Measurements from ENCODE around the gene CRB2.

The CRB2 gene

DNA sequence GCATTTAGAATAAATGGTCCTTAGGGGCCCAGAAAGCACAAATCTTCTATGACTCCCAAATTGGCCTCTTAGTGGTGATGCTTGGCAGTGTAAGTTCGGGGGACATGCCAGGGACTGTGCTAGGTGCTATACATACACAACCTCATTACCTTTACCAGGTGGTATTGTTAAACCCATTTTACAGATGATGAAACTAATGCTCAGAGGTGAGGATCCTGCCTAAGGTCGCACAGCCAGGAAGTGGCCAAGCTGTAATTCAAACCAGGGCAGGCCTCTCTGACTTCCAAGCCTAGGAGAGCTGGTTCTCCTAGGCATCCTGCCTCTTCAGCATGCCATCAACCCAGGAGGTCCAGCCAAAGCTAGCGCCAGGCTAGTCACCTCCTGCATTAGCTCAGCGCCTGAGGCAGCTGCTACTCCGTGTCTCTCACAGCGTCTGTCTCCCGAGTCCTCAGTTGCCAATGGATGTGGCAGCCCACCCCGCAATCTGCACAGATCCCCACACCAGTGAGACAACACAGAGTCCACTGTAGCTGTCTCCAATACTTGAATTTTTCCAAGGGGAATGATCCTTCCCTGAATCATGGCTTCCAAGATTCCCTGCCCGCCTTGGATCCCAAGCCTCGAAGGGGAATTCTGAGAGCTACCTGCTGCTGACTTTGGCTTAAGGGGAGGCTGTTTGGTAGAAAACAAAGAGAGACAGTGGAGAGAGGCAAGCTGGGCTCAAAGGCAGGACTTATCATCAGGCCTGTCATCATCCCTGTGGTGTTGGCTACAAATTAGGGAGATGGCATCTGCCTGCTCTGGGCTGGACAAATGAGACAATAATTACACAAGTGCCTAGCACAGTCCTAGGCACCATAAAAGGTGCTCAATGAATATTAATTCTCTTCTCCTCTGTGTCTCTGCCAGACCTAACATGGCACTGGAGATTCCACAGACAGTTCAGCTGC lies 52.6 kb downstream of the CRB2 start:
- DNase-seq, result no peak

DNA sequence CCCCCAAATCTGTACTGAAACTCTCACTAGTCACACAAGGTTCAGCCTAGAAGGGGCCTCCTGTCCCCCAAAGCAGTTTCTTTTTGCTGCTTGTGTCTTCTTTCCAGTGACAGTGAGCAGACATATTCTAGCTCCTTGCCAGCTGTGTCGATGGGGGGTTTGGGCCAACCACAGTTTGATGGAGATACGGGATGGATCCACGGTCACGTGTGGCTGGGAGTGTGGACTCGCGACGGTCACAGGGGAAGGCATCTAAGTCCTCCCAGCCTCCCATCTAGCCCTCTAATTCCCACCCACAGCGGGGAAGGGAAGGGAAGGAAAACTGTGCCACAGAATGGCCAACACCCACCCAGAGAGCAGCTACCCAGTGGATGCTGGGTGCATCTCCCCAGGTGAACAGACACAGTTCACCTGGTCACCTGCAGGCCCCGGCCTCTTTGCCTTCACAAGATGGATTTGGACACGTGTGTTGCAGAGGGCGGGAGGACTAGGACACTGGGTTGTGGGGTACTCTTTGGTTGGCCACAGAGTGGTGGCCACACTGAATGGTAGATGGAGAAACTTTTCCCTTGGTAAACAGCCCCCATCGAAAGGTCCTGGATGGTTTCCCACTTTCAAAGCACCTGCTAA lies 54.4 kb downstream of the CRB2 start:
- DNase-seq, result no peak

- no peak for DNase-seq
Measured at GRCh38 chr9:123411191-123411590, 55.2 kb downstream of the CRB2 start.

- DNase-seq, result no peak
Measured at GRCh38 chr9:123411636-123412035, 55.6 kb downstream of the CRB2 start.

DNA sequence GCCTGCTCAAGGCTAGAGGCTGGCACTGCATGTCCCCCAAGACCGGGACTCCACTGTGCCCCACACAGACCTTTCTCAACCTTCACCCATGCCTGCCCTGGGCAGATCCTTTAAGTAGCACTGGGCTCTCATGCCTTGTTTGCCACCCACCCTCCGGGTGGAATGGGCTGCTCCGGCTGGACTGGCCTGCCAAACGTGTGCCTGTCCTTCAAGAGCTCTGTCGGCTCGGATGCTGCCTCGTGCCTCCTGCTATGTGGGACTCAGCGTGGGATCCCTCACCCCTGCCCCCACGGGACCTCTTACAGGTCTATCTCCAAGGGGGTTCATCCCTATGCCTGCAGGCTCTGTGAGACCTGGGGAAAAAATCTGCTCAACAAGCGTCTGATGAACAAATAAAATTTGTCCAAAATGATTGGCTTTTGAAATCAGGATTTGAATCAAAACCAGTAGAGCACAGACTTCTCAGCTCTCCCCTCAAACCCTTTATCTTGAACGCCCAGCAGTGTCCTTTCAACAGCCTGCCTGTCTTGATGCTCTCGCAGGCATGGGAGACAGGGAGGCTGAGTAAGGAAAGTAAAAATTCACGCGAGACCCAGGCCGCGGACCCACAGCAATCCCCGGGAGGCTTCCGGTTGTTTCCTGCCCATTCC lies 56.3 kb downstream of the CRB2 start:
- DNase-seq, result no peak

GRCh38 chr9:123414204-123414603 lies 58.2 kb downstream of the CRB2 start:
- no peak for DNase-seq

DNA sequence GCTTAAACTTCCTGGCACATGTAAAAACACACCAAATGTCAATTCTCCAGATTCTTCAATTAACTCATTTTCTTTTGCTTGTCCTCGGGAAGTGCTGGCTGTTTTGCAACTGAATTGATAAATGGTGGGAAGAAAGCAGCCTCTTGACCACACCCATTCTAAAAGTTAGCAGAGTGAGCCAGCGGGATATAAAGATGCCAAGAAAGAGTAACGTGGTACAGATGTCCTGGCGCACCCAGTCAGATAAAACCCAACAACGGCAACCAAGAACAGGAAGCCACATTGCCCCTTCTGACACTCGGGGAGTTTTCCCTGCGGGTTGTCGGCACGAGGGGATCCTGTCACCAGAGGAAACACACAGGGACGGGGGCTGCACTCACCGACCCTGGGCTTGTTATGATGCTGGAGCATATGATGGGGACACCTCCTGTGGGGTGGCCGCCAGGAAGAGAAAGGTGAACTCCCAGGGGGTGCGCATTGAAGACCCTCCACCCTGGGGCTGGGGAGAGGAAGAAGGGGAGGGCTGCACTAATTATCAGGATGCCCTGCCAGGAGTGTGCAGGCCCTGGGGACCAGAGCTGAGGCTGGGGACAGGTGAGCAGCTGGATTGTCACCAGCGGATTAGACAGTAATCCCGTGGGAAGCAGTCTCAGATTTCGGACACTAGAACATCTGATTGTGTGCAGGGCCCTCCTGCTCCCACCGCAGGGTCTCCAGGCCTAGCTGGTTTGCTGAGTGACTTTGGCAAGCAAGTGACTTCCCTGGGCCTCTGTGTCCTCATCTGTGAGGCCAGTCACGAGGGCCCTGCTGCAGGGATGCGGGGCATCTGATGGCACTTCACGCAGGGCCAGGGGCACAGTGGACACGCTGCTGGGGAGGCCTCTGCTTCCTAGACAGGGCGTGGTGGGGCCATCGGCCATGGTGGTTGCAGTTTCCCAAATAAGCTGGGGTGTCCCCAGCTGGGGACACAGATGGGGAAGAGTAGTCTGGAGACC lies 59.2 kb downstream of the CRB2 start:
- no peak for DNase-seq

- DNase-seq, result no peak
Measured at GRCh38 chr9:123416176-123416575, 60.2 kb downstream of the CRB2 start.

DNA sequence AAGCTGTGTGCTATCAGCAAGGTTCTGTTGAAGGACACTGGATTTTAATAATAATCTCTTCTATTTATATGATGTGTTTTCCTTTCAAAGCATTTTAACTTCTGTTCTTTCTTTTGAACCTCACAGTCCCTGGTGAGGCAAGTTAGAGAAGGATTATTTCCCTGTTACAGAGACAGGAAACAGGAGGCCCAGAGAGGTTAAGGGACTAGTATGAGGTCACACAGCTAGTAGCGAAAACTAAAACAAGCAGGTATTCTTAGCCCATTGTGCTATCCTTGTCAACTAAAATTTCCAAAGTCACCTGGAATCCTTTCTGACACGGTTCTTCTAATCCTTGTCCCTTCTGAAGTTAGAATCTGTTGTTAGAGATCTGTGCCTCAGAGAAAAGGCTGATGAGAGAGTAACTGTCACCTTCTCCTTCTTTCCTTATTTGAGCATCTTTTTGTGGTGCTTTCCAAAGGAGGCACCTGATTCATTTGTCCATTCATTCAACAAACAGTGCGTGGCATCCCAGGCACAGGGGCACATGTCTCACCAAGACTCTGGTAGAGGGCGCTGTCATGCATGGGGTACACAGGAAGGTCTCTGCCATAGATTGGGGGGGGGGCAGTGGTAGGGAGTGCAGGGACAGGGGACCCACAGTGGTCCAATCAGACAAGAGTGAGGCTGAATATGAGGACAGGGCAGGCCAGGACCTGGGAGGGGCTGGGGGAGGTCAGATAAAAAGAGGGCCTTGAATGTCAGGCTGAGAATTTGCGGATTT lies 61.5 kb downstream of the CRB2 start:
- no peak for DNase-seq

GRCh38 chr9:123418052-123418430 lies 62.0 kb downstream of the CRB2 start:
- DNase-seq, result no peak

DNA sequence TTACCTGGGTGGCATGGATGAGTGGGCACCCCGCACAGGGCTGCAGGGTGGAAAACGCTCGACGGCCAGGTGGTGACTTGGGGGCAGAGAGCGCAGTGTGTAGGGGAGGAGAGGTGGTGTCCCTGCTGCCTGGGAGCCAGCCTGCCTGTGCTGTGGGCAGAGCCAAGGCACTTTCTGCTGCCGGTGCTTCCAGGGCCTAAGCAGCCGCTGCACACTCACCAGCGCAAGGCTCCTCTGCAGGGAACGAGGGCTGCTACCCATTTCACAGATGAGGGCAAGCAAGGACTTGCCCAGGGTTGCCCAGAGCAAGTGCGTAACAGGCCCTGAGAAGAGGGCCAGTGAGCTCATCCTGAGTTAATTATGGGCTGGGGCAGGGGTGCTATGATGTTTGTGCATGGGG lies 62.5 kb downstream of the CRB2 start:
- DNase-seq, result no peak

DNA sequence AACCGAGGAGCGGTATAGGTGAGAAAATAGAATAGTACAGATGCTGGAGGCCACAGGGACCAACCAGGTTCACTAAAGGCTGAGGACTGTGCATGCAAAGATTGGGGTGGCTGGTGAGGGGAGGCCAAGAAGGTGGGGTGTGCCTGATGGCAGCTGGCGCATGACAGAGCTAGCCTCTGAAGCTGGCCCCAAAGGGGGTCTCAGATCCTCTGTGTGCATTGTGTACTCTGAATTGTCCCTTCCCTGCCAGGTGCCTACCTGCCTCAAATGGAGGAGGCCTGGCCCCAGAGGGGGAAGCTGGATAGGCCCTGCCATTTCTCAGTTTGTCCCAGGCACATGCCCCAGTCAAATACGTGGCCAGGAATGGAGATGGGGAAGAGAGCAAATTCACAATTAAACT lies 63.1 kb downstream of the CRB2 start:
- no peak for DNase-seq

GRCh38 chr9:123419721-123420591 lies 64.0 kb downstream of the CRB2 start:
- no peak for DNase-seq

- DNase-seq, result no peak
Measured at GRCh38 chr9:123420592-123421111, 64.7 kb downstream of the CRB2 start.

GRCh38 chr9:123421186-123421585 lies 65.2 kb downstream of the CRB2 start:
- DNase-seq, result no peak

DNA sequence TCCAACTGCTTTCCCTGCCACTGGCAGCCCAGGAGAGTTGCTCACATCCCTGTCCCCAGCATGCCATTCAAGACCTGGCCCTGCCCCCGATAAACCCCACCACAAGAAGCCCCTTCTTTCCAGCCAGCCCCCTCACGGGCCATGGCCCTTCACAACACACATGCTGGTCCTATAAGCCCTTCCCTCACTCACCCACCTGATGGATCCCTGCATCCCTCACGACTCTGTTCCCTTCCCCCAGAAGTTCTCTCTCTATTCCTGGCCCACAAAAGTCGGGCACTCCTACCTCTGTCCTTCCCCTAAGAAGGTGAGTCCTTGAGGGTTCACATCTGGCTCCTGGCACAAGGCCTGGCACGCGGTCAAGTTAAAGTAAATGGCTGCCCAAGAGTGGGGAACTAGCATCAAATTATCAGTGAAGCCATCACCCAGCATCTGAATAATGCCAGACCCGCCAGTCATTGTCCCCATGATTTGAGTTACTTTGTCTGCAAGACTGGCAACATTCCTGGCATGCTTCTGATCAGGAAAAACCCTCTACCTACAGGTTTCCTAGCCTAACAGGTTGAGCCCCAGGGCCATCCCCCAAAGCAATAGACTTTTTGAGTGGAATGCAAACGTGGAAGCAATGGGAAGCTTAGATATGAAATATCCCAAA lies 65.9 kb downstream of the CRB2 start:
- no peak for DNase-seq

- DNase-seq, result no peak
Measured at GRCh38 chr9:123422635-123423310, 66.8 kb downstream of the CRB2 start.

GRCh38 chr9:123423311-123423640 lies 67.3 kb downstream of the CRB2 start:
- DNase-seq, result no peak

GRCh38 chr9:123424131-123424530 lies 68.1 kb downstream of the CRB2 start:
- no peak for DNase-seq
